ENCODE data around the gene KRTAP13-4.

Gene KRTAP13-4

GRCh38 chr21:30430170-30430655, at the start of gene KRTAP13-4:
KRTAP13-4 (plus strand) TSS chr21:30430220; CDS start chr21:30430276, 56 bp downstream.
- no peak for DNase-seq

- DNase-seq = no peak
Observed at GRCh38 chr21:30382201-30382600, 47.8 kb upstream of the KRTAP13-4 start.

- no peak for DNase-seq
Observed at GRCh38 chr21:30391492-30392025, 38.5 kb upstream of the KRTAP13-4 start.

DNA sequence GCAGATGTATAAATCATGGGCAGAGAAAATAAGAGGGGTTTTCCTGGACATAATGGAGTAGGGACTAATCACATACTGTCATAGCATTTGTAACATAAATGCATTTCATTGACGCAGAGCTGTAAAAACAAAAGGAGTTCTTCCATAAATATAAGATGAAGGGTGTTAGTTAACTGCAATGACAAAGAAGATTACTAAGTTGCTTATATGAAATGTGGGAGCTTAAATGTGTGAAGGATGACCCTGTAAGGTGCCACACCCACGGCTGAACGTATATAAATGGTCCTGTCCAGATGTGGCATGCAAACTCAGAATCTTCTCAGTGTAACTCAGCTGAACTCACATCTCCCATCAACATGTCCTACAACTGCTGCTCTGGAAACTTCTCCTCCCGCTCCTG, 34.3 kb upstream of the KRTAP13-4 start, which contains the start of gene KRTAP13-1:
Gene KRTAP13-1, plus strand, starts transcription at position 301 of the 400 bp plus-strand sequence. Its CDS starts 56 bp downstream, at position 357.
- DNase-seq = no peak

GRCh38 chr21:30408782-30409494, 21.1 kb upstream of the KRTAP13-4 start:
- DNase-seq = no peak

DNA sequence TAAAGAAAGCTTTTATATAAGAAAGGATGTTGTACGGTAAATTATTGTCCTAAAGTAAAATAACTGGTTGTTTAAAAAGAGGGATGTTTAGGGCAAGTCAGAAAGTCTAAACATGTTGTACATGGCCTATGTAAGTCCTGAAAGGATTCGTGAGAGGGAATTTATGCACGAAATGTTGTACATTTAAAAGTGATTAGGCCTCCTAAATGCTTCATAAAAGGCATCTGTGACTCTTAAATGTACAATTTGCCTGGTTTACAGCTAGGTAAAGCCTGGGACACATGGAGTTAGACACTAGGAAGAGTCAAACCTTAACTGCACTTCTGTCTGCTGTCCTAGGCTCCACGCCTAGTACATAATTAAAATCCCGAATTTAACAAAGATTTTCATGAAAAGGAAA, 14.0 kb upstream of the KRTAP13-4 start:
- DNase-seq = no peak

DNA sequence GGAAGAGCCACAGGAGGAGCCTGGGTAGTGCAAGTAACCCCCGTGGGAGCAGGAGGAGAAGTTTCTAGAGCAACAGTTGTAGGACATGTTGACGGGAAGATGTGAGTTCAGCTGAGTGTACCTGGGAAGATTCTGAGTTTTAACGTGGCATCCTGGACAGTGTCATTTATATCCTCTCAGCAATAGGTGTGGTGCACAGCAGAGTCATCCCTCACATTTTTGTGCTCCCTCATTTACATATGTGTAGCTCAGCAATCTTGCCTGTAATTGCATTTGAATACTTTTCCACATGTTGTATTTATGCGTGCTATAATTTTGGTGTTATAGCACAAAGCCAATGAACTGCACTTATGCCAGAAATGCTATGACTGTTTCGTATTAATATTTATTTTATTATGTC, 4.2 kb upstream of the KRTAP13-4 start, which contains the start of gene KRTAP13-3:
Gene KRTAP13-3, minus strand, starts transcription at position 101 of the 400 bp plus-strand sequence. Its CDS starts 14 bp downstream, at position 87.
- DNase-seq = no peak

- DNase-seq = no peak
Observed at GRCh38 chr21:30426731-30427130, 3.3 kb upstream of the KRTAP13-4 start.

GRCh38 chr21:30434033-30434631, 4.1 kb downstream of the KRTAP13-4 start:
- DNase-seq = no peak

- no peak for DNase-seq
Observed at GRCh38 chr21:30437010-30437565, 7.1 kb downstream of the KRTAP13-4 start.

GRCh38 chr21:30439975-30440374, 10.0 kb downstream of the KRTAP13-4 start, which contains the start of gene KRTAP15-1:
KRTAP15-1 (plus strand) TSS chr21:30440275; CDS start chr21:30440328, 53 bp downstream.
- DNase-seq = no peak

DNA sequence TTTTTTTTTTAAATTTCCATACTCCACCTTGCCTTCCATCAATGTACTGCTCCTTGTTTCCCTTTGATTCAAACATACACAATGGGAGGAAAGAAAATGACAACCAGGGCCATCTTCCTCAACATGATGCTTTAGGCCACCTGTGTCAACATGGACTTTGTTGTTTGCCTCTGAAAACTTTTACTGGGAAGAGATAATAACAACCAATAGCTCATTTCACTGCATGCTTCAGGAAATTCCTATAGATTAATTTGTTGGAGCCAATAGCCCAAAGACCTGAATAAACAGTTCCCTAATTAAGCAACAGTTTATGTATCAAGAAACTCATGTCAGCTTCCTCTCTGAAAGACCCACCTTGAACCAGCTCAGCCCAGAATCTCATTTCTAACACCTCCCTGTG, 13.2 kb downstream of the KRTAP13-4 start:
- no peak for DNase-seq

DNA sequence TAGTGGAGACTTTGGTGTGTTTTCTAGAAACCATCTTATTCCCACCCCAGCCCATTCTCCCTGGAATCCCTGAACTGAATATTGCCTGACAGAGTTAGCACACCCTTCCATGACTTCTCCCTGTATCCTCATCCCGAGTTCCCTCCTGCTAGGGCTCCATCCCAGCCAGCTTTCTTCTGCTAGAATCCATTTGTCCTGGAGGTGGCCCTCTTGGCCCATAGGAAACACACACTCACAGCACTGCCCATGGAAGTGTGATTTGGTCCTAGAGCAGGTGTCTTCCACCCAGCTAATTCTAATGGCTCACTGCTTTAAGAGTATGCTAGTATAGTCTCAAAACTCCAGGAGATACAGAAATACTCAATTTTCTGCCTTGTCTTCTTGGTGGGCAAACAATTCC, 14.2 kb downstream of the KRTAP13-4 start:
- no peak for DNase-seq

GRCh38 chr21:30447056-30447455, 17.0 kb downstream of the KRTAP13-4 start:
- no peak for DNase-seq

DNA sequence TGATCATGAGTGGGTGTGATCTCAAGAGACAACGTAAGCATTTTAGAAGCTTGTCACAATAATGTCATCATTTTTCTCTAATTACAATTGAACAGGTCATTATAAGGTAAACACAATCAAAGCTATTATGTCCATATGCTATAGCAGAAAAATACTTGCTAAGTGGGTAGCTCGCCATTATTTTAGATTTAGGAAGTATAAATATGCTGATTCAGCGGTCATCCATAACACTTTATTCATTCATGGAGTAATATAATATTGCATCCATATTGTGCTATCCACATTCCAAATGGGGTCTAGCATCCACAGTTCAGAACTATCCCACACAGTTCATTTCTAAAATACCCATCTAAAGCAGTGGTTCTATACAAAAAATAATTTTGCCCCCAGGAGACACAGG, 18.5 kb downstream of the KRTAP13-4 start:
- no peak for DNase-seq

- no peak for DNase-seq
Observed at GRCh38 chr21:30463713-30464112, 33.7 kb downstream of the KRTAP13-4 start.

GRCh38 chr21:30468900-30469714, 39.1 kb downstream of the KRTAP13-4 start:
- DNase-seq = no peak

DNA sequence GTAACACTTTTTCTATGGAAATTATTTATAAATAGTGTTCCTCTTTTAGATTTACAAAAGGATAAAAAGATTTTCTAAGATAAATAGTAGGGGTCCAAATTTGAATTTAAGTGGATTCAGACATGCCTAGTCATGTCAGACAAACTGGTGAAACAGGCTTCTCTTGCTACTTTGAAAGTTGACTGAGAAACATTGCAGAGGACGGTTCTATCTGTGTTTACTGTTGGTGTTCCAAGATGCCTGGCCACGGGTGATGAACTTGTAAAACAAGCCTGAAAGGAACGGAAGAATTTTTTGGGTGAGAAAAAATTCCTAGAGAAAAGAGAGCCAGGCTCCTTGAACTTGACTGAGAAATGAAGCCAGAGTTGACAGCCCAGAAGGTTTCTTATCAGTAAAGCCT, 48.0 kb downstream of the KRTAP13-4 start:
- DNase-seq = no peak

GRCh38 chr21:30479259-30479658, 49.2 kb downstream of the KRTAP13-4 start:
- DNase-seq = no peak

DNA sequence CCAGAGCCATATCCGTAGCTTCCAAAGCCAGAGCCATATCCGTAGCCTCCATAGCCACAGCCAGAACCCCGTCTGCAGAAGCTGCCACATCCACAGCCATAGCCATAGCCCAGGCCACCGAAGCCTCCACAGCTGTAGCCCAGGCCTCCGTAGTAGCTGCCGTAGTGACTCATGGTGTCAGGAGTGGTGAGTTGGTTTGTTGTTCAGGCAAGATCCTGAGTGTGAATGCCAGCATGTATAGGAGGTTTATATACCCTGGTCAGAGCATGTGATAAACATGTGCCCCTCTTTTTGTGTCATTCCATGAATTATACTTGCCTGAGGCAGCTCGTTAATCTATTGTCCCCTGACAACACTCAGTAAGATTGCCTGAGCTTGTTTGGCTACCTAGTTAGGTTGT, 50.1 kb downstream of the KRTAP13-4 start, which contains the start of gene KRTAP19-1:
Gene KRTAP19-1, minus strand, starts transcription at position 223 of the 400 bp plus-strand sequence. Its CDS starts 50 bp downstream, at position 173.
- DNase-seq = no peak

All from CD4-positive, alpha-beta T cell treated with Interleukin-6 for 4 hours (primary cell).